ENCODE data around the gene ZBTB7C.

The ZBTB7C gene

DNA sequence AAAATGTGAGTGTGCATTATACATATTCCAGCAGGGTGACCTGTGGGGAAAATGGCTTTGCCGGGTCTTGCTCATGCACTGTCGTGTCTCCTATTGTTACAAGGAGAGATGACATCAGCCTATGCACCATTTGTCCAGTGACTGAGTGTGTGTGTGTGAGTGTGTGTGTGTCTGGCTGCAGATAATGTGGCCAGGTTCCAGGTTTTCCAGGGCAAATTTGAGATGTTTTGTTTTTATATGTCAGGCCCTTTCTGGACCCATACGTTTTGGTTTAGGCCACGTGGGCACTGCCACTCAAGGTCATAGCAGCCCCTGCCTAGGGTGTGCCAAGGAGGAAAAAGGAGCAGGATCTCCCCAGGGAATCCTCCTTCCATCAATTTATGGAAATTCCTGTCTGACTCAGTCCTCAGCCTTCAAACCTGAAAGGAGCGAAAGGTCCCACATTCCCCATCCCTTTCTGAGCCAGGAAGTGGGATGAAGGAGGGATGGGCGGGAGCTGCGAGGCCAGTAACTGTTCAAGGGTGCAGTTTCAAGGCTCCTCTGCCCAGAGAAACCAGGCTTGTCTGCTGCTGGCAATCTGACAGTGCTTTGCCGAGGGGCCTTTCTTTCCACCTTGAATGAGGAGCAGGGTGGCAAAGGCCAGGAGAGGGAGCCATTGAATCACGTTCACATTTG, 385.7 kb downstream of the ZBTB7C start (continued):
- TF ChIP-seq ZNF37A (tag by site-specific recombination; IDR thresholded peaks at IDR 0.05) (no peak), OVOL3 (tag by site-specific recombination; IDR thresholded peaks at IDR 0.05) (no peak), GLI4 (tag by site-specific recombination; IDR thresholded peaks at IDR 0.05) (no peak), ZNF555 (tag by site-specific recombination; conservative IDR thresholded peaks at IDR 0.05) (no peak), ZNF776 (tag by site-specific recombination; IDR thresholded peaks at IDR 0.05; ENCODE audit: borderline replicate concordance) (no peak), GLIS1 (tag by site-specific recombination; IDR thresholded peaks at IDR 0.05) (no peak), ZNF248 (tag by site-specific recombination; IDR thresholded peaks at IDR 0.05) (no peak), ZNF19 (tag by site-specific recombination; IDR thresholded peaks at IDR 0.05; ENCODE audit: low read depth) (no peak), ZBTB7A (tag by site-specific recombination; IDR thresholded peaks at IDR 0.05; ENCODE audit: low read depth) (no peak), ZNF747 (tag by site-specific recombination; IDR thresholded peaks at IDR 0.05) (no peak), ZNF112 (tag by site-specific recombination; IDR thresholded peaks at IDR 0.05) (no peak), ZNF785 (tag by site-specific recombination; IDR thresholded peaks at IDR 0.05) (no peak), ZNF48 (tag by site-specific recombination; IDR thresholded peaks at IDR 0.05) (no peak), ZNF169 (tag by site-specific recombination; IDR thresholded peaks at IDR 0.05) (no peak), ZNF707 (tag by site-specific recombination; IDR thresholded peaks at IDR 0.05) (no peak)
- TF ChIP-seq, protein P1, sequence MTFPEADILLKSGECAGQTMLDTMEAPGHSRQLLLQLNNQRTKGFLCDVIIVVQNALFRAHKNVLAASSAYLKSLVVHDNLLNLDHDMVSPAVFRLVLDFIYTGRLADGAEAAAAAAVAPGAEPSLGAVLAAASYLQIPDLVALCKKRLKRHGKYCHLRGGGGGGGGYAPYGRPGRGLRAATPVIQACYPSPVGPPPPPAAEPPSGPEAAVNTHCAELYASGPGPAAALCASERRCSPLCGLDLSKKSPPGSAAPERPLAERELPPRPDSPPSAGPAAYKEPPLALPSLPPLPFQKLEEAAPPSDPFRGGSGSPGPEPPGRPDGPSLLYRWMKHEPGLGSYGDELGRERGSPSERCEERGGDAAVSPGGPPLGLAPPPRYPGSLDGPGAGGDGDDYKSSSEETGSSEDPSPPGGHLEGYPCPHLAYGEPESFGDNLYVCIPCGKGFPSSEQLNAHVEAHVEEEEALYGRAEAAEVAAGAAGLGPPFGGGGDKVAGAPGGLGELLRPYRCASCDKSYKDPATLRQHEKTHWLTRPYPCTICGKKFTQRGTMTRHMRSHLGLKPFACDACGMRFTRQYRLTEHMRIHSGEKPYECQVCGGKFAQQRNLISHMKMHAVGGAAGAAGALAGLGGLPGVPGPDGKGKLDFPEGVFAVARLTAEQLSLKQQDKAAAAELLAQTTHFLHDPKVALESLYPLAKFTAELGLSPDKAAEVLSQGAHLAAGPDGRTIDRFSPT (tag by site-specific recombination; IDR thresholded peaks at IDR 0.05), result peak; percentile 97
- TF ChIP-seq, protein P2, sequence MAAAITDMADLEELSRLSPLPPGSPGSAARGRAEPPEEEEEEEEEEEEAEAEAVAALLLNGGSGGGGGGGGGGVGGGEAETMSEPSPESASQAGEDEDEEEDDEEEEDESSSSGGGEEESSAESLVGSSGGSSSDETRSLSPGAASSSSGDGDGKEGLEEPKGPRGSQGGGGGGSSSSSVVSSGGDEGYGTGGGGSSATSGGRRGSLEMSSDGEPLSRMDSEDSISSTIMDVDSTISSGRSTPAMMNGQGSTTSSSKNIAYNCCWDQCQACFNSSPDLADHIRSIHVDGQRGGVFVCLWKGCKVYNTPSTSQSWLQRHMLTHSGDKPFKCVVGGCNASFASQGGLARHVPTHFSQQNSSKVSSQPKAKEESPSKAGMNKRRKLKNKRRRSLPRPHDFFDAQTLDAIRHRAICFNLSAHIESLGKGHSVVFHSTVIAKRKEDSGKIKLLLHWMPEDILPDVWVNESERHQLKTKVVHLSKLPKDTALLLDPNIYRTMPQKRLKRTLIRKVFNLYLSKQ (tag by site-specific recombination; IDR thresholded peaks at IDR 0.05; ENCODE audit: borderline replicate concordance), result no peak
- TF ChIP-seq, protein P3, sequence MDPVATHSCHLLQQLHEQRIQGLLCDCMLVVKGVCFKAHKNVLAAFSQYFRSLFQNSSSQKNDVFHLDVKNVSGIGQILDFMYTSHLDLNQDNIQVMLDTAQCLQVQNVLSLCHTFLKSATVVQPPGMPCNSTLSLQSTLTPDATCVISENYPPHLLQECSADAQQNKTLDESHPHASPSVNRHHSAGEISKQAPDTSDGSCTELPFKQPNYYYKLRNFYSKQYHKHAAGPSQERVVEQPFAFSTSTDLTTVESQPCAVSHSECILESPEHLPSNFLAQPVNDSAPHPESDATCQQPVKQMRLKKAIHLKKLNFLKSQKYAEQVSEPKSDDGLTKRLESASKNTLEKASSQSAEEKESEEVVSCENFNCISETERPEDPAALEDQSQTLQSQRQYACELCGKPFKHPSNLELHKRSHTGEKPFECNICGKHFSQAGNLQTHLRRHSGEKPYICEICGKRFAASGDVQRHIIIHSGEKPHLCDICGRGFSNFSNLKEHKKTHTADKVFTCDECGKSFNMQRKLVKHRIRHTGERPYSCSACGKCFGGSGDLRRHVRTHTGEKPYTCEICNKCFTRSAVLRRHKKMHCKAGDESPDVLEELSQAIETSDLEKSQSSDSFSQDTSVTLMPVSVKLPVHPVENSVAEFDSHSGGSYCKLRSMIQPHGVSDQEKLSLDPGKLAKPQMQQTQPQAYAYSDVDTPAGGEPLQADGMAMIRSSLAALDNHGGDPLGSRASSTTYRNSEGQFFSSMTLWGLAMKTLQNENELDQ (tag by site-specific recombination; IDR thresholded peaks at IDR 0.05; ENCODE audit: low read depth), result no peak
- TF ChIP-seq, protein P4, sequence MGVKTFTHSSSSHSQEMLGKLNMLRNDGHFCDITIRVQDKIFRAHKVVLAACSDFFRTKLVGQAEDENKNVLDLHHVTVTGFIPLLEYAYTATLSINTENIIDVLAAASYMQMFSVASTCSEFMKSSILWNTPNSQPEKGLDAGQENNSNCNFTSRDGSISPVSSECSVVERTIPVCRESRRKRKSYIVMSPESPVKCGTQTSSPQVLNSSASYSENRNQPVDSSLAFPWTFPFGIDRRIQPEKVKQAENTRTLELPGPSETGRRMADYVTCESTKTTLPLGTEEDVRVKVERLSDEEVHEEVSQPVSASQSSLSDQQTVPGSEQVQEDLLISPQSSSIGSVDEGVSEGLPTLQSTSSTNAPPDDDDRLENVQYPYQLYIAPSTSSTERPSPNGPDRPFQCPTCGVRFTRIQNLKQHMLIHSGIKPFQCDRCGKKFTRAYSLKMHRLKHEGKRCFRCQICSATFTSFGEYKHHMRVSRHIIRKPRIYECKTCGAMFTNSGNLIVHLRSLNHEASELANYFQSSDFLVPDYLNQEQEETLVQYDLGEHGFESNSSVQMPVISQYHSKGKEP (tag by site-specific recombination; IDR thresholded peaks at IDR 0.05), result no peak
- TF ChIP-seq, protein P5, sequence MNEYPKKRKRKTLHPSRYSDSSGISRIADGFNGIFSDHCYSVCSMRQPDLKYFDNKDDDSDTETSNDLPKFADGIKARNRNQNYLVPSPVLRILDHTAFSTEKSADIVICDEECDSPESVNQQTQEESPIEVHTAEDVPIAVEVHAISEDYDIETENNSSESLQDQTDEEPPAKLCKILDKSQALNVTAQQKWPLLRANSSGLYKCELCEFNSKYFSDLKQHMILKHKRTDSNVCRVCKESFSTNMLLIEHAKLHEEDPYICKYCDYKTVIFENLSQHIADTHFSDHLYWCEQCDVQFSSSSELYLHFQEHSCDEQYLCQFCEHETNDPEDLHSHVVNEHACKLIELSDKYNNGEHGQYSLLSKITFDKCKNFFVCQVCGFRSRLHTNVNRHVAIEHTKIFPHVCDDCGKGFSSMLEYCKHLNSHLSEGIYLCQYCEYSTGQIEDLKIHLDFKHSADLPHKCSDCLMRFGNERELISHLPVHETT (tag by site-specific recombination; IDR thresholded peaks at IDR 0.05), result peak; percentile 77; the same call in 1 of the 2 replicates
- TF ChIP-seq, protein P6, sequence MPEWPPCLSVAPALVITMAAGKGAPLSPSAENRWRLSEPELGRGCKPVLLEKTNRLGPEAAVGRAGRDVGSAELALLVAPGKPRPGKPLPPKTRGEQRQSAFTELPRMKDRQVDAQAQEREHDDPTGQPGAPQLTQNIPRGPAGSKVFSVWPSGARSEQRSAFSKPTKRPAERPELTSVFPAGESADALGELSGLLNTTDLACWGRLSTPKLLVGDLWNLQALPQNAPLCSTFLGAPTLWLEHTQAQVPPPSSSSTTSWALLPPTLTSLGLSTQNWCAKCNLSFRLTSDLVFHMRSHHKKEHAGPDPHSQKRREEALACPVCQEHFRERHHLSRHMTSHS (tag by site-specific recombination; IDR thresholded peaks at IDR 0.05), result no peak
- TF ChIP-seq, protein P7, sequence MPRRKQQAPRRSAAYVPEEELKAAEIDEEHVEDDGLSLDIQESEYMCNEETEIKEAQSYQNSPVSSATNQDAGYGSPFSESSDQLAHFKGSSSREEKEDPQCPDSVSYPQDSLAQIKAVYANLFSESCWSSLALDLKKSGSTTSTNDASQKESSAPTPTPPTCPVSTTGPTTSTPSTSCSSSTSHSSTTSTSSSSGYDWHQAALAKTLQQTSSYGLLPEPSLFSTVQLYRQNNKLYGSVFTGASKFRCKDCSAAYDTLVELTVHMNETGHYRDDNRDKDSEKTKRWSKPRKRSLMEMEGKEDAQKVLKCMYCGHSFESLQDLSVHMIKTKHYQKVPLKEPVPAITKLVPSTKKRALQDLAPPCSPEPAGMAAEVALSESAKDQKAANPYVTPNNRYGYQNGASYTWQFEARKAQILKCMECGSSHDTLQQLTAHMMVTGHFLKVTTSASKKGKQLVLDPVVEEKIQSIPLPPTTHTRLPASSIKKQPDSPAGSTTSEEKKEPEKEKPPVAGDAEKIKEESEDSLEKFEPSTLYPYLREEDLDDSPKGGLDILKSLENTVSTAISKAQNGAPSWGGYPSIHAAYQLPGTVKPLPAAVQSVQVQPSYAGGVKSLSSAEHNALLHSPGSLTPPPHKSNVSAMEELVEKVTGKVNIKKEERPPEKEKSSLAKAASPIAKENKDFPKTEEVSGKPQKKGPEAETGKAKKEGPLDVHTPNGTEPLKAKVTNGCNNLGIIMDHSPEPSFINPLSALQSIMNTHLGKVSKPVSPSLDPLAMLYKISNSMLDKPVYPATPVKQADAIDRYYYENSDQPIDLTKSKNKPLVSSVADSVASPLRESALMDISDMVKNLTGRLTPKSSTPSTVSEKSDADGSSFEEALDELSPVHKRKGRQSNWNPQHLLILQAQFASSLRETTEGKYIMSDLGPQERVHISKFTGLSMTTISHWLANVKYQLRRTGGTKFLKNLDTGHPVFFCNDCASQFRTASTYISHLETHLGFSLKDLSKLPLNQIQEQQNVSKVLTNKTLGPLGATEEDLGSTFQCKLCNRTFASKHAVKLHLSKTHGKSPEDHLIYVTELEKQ (tag by site-specific recombination; IDR thresholded peaks at IDR 0.05; ENCODE audit: borderline replicate concordance), result peak; percentile 78; the same call in 1 of the 2 replicates
- TF ChIP-seq, protein P8, sequence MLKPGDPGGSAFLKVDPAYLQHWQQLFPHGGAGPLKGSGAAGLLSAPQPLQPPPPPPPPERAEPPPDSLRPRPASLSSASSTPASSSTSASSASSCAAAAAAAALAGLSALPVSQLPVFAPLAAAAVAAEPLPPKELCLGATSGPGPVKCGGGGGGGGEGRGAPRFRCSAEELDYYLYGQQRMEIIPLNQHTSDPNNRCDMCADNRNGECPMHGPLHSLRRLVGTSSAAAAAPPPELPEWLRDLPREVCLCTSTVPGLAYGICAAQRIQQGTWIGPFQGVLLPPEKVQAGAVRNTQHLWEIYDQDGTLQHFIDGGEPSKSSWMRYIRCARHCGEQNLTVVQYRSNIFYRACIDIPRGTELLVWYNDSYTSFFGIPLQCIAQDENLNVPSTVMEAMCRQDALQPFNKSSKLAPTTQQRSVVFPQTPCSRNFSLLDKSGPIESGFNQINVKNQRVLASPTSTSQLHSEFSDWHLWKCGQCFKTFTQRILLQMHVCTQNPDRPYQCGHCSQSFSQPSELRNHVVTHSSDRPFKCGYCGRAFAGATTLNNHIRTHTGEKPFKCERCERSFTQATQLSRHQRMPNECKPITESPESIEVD (tag by site-specific recombination; IDR thresholded peaks at IDR 0.05), result no peak
